GM12875 (cell line): ENCODE data around the gene ANXA3.

Source experiments
- H3K4me3 ChIP-seq: one replicate; pipeline ENCODE4 v1.5.1; 2011; ENCODE audit warnings: low read depth, low read length, control low read depth
- TF ChIP-seq, protein P1 (sequence below): IDR thresholded peaks from 2 replicates; pipeline ENCODE4 v1.5.1; 2011; ENCODE audit warnings: low read depth, mild to moderate bottlenecking, control low read depth, inconsistent platforms, low read length, moderate library complexity, borderline replicate concordance; ENCODE audit not compliant: insufficient read depth

ANXA3 gene

DNA sequence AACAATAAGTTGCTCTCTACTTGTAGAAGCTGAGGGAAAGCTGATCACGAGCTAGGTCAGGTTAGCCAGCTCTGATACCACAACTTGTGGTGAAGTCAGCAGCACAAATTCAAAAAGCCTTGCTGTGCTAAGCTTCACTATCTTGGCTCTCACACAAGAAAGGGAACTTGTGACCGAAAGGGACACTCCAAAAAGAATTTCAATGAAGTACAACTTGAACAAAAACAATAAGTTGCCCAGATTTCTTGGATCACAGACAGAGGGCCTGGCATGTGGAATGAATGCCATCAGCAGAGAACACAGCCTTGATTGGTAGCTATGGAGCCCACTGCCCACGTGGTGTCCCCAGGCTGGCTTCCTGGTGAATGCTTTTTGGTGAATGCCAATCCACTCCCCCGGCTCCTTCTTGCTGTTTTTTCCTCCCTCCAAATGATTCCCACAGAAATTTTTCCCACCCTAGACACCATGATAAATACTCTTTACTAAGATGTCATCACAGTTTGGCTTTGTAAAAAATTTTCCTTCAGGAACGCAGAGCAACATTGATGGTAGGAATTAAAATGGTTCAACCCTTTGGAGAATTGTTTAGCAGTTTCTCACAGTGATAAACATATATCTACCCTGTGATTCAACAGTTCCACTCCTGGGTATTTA, 82.6 kb downstream of the ANXA3 start:
- TF ChIP-seq, protein P1, sequence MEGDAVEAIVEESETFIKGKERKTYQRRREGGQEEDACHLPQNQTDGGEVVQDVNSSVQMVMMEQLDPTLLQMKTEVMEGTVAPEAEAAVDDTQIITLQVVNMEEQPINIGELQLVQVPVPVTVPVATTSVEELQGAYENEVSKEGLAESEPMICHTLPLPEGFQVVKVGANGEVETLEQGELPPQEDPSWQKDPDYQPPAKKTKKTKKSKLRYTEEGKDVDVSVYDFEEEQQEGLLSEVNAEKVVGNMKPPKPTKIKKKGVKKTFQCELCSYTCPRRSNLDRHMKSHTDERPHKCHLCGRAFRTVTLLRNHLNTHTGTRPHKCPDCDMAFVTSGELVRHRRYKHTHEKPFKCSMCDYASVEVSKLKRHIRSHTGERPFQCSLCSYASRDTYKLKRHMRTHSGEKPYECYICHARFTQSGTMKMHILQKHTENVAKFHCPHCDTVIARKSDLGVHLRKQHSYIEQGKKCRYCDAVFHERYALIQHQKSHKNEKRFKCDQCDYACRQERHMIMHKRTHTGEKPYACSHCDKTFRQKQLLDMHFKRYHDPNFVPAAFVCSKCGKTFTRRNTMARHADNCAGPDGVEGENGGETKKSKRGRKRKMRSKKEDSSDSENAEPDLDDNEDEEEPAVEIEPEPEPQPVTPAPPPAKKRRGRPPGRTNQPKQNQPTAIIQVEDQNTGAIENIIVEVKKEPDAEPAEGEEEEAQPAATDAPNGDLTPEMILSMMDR = no peak

DNA sequence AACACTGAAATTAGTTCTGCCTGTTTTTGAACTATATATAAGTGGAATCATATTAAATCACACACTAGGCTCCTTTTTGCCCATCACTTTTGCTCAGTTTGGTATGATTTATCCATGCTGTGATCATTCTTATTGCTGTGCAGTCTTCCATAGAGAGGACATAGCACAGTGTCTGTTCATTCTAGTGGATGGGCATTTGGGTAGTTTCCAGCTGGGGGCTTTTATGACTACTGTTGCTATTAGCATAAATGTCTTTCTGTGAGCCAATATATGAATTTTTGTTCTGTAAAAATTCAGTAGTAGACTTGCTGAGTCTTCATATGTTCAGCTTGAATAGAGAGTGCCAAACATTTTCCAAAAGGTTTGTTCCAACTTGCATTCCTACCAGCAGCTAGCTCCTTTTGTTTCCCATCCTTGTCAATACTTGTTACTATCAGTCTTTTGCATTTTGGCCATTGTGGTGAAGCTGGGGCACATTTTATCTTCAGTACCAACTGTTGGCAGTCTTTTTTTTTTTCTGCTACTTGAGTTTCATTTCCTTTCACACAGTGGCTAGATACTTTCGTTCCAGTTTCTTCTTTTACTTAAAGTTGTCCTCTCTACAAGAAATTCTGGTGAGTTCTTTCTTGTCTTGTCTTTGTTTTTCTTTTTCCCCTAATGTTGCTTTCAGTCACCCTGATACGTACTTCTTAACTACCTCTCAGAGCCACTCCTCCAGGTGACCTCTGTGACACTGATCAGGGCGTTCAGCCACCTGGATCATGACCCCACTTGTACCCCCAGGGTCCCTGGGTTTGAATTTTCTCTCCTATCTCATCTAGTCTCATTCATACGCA, 87.0 kb downstream of the ANXA3 start:
- TF ChIP-seq, protein P1 = no peak
- H3K4me3 ChIP-seq = no peak overlapping the region

More for the DNA sequence above, 82.6 kb downstream of the ANXA3 start:
- no peak overlapping the region for H3K4me3 ChIP-seq

DNA sequence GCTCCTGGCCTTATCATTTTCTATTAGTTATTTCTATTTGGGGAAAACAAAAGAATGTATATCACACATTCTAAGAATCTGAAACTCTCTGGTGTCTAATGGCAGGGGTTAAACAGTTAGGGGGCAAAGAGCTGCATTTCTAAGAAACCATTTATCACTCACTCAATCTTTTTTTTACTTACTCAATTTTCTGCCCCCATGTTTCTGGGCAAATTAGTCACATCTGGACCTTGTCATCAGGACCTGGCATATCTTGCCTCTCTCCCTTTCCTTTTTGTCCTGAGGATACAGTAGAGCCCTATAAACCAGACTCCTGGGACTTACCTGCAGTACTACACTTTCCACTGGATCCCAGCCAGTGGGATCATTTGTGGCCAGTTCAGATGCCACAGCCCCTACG, 89.1 kb downstream of the ANXA3 start:
- H3K4me3 ChIP-seq = no peak overlapping the region

GRCh38 chr4:78642934-78643333, 91.4 kb downstream of the ANXA3 start:
- TF ChIP-seq, protein P1 = no peak
- no peak overlapping the region for H3K4me3 ChIP-seq

More for the DNA sequence above, 89.1 kb downstream of the ANXA3 start:
- TF ChIP-seq, protein P1 = no peak

DNA sequence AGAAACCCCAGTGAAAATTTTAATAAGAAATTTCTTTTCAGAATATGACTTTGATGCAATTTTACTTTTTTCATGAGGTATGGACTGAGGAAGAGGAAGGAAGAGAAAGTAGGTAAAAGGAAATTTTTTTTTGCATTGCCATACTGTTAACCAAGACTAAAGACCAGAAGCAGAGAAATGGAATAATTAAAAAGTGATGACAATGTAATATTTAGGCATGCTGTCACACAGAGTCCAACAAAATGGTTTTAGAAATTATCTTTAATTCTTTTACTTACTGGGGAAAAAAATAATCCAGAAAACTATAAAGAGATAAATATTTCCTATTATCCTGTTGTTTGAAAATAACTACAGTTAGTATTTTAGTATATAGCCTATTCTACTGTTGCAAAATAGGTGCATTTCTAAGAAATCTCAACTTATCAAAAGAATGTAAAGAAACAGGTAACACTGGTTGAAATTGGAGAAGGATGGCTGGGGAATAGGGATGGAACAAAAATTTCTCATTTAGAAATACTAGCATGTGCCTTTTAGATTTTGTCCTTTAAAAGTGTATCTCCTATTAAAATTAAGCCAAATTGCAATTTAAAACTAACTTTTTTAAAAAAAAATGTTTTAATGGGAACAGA, 92.6 kb downstream of the ANXA3 start:
- H3K4me3 ChIP-seq = no peak overlapping the region
- TF ChIP-seq, protein P1 = no peak

- TF ChIP-seq, protein P1 = peak; percentile 83
- no peak overlapping the region for H3K4me3 ChIP-seq
Observed at GRCh38 chr4:78644744-78645330, 93.3 kb downstream of the ANXA3 start.
